ENCODE data around the gene CREB3L4.
"Not testable (repeated sequence)": the region's sequence is repeated elsewhere in the genome, so short reads cannot be mapped to it uniquely, and the experiment has no call there.

Gene CREB3L4

GRCh38 chr1:153987621-153988020 lies 19.9 kb downstream of the CREB3L4 start:
- DNase-seq = no peak

- DNase-seq = peak; percentile 76
Measured at GRCh38 chr1:153990468-153991150, 22.9 kb downstream of the CREB3L4 start, which contains the start of gene RPS27. Gene RPS27, plus strand, starts transcription at chr1:153990762. Its CDS starts 35 bp downstream, at chr1:153990797.

GRCh38 chr1:153991151-153991630 lies 23.5 kb downstream of the CREB3L4 start:
- no peak for DNase-seq

GRCh38 chr1:153991806-153992205 lies 24.1 kb downstream of the CREB3L4 start:
- DNase-seq = no peak

GRCh38 chr1:153995202-153995601 lies 27.5 kb downstream of the CREB3L4 start:
- DNase-seq = no peak

- no peak for DNase-seq
Measured at GRCh38 chr1:153995640-153996039, 27.9 kb downstream of the CREB3L4 start.

GRCh38 chr1:153996882-153997281 lies 29.2 kb downstream of the CREB3L4 start:
- not testable (repeated sequence) for DNase-seq

GRCh38 chr1:154000420-154000819 lies 32.7 kb downstream of the CREB3L4 start:
- no peak for DNase-seq

- DNase-seq = no peak
Measured at GRCh38 chr1:154006136-154006535, 38.4 kb downstream of the CREB3L4 start.

- DNase-seq = no peak
Measured at GRCh38 chr1:154012129-154012528, 44.4 kb downstream of the CREB3L4 start.

GRCh38 chr1:154012543-154012942 lies 44.8 kb downstream of the CREB3L4 start:
- not testable (repeated sequence) for DNase-seq

- DNase-seq = no peak
Measured at GRCh38 chr1:154014154-154014907, 46.6 kb downstream of the CREB3L4 start.

GRCh38 chr1:154019269-154019668 lies 51.6 kb downstream of the CREB3L4 start:
- no peak for DNase-seq

- no peak for DNase-seq
Measured at GRCh38 chr1:154019940-154020339, 52.2 kb downstream of the CREB3L4 start.

All from T-helper 9 cell (primary cell).